ENCODE data around the gene SPATC1L.
"Not testable (repeated sequence)": the region's sequence is repeated elsewhere in the genome, so short reads cannot be mapped to it uniquely, and the experiment has no call there.

SPATC1L gene

DNA sequence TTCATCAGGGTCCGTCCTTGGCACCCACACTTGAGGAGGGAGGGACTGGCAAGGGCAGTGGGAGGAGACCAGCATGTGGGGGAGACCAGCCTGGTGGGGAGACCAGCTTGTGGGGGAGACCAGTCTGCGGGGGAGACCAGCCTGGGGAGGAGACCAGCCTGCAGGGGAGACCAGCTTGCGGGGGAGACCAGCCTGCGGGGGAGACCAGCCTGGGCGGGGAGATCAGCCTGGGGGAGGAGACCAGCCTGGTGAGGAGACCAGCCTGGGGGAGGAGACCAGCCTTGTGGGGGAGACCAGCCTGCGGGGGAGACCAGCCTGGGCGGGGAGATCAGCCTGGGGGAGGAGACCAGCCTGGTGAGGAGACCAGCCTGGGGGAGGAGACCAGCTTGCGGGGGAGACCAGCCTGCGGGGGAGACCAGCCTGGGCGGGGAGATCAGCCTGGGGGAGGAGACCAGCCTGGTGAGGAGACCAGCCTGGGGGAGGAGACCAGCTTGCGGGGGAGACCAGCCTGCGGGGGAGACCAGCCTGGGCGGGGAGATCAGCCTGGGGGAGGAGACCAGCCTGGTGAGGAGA is 836 bp downstream of the SPATC1L start:
- DNase-seq (ENCODE audit: low spot score) = not testable (repeated sequence)

- no peak for DNase-seq (ENCODE audit: low spot score)
Observed at GRCh38 chr21:46182548-46183336, 1.5 kb downstream of the SPATC1L start.

GRCh38 chr21:46181953-46182547 is 2.2 kb downstream of the SPATC1L start:
- no peak for DNase-seq (ENCODE audit: low spot score)

GRCh38 chr21:46181436-46181835 is 2.8 kb downstream of the SPATC1L start:
- no peak for DNase-seq (ENCODE audit: low spot score)

DNA sequence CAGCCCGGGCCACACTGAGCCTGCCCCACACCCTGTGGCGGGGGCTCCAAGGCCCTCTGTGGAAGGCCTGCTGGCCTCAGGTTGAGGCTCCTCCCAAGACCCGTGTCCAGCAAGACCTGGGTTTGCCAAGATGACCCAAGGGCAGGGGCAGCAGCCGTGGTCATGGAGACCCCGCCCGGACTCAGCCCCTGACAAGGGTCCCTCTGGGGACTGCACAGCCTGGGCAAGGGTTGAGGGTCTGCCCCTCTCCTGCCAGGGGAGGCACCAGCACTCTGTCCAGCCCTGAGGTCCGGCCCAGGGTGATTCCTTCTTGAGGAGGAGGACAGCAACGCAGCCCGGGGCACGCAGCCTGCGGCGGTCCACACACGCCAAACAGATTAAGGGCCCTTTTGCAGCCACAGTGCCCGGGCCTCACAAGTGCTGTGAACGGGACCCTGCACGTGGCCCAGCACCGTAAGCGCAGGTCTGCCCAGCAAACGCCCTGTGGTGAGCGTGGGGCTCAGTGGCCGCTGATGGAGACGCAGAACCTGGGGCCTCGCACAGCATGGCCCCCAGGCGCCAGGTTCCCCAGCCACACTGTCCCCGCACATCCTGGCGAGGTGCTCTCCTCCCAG is 3.4 kb downstream of the SPATC1L start:
- DNase-seq (ENCODE audit: low spot score) = no peak

DNA sequence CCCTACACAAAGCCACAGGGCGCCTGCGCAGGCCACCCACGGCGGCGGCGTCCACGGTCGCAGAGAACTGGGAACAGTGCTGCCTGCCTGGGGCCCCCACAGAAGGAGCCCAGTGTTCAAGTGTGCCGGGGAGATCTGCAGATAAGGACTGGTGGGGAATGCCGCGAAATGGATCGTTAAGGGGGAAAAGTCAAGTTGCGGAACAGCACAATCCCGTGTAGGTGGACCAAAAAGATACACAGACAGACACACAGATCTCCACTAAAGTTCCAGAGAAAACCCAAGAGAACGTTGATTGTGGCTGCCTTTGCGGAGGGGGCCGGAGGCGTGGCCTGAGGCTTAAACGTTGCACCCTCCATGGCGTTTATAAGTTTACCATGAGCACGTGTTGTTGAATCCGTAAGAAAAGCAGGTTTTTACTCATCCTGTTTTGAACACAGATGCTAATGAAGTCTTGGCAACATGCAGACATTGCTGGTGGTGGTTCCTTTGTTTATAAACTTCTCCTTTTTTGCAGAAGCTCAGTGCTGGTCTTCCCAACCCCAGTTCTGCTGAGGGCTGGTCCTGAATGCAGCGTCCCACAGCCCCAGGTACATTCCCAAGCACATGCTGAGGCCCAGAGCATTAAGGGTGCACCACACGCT is 4.1 kb downstream of the SPATC1L start:
- no peak for DNase-seq (ENCODE audit: low spot score)

- DNase-seq (ENCODE audit: low spot score) = no peak
Observed at GRCh38 chr21:46179708-46180078, 4.6 kb downstream of the SPATC1L start.

- no peak for DNase-seq (ENCODE audit: low spot score)
Observed at GRCh38 chr21:46178961-46179360, 5.3 kb downstream of the SPATC1L start.

DNA sequence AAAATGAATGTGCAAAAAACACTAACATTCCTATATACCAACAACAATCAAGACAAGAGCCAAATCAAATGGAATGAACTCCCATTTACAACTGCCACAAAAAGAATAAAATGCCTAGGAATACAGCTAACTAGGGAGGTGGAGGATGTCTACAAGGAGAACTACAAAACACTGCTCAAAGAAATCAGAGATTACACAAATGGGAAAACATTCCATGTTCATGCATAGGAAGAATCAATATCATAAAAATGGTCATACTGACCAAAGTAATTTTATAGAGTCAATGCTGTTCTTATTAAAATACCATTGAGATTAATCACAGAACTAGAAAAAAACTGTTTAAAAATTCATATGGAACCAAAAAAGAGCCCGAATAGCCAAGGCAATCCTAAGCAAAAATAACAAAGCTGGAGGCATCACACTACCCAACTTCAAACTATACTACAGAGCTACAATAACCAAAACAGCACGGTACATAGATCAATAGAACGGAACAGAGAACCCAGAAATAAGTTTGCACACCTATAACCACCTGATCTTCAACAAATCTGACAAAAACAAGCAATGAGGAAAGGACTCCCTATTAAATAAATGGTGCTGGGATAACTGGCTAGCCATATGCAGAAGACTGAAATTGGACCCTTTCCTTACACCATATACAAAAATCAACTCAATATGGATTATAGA is 7.7 kb downstream of the SPATC1L start:
- not testable (repeated sequence) for DNase-seq (ENCODE audit: low spot score)

DNA sequence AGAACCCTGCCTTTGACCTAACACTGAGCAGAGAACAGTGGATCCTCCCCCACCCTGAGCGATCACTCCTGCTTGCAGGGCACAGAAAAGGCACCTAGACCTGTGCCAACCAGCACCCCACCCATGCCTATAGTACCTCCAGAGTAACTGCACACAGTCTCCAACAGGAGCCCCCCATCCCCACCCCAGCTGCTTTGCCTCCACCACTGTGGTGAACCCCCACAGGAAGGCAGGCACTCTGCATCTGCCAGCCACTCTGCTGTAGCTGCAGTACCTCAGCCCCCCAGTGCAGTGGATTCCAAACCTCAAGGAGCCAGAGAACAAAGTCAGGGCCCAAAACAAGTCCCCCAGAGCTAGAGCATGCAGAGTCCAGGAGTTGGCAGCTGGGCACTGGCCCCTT is 10.7 kb downstream of the SPATC1L start:
- DNase-seq (ENCODE audit: low spot score) = no peak

GRCh38 chr21:46172863-46173528 is 11.3 kb downstream of the SPATC1L start:
- no peak for DNase-seq (ENCODE audit: low spot score)

- no peak for DNase-seq (ENCODE audit: low spot score)
Observed at GRCh38 chr21:46171996-46172862, 12.0 kb downstream of the SPATC1L start.

DNA sequence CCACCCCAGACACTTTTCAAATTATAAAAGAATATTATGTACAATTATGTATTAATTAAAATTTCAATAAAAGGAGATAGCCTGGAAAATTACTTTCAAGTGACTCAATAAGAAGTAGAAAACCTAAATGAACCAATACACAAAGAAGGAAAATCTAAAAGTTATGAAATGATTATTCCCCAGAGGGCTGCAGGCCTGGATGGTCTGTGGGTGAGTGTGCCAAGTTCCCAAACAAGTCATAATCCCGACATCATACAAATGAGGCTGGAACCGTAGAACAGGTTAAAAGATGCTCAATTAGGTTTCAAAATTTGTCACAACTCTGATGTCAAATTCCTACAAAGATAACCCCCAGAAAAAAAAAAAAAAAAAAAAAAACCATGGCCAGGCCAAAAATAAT is 12.7 kb downstream of the SPATC1L start:
- DNase-seq (ENCODE audit: low spot score) = no peak

DNA sequence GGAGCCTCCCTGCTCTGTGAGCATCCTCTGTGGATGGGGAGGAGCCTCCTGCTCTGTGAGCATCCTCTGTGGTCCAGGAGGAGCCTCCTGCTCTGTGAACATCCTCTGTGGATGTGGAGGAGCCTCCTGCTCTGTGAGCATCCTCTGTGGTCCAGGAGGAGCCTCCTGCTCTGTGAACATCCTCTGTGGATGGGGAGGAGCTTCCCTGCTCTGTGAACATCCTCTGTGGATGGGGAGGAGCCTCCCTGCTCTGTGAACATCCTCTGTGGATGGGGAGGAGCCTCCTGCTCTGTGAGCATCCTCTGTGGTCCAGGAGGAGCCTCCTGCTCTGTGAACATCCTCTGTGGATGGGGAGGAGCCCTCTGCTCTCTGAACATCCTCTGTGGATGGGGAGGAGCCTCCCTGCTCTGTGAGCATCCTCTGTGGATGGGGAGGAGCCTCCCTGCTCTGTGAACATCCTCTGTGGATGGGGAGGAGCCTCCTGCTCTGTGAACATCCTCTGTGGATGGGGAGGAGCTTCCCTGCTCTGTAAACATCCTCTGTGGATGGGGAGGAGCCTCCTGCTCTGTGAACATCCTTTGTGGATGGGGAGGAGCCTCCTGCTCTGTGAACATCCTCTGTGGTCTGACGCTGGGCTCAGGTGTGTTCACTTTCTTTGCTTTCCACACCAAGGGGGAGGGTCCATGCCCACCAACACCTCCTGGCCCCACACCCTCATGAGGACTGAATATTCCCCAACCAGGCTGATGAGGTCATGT is 13.6 kb downstream of the SPATC1L start:
- DNase-seq (ENCODE audit: low spot score) = not testable (repeated sequence)

DNA sequence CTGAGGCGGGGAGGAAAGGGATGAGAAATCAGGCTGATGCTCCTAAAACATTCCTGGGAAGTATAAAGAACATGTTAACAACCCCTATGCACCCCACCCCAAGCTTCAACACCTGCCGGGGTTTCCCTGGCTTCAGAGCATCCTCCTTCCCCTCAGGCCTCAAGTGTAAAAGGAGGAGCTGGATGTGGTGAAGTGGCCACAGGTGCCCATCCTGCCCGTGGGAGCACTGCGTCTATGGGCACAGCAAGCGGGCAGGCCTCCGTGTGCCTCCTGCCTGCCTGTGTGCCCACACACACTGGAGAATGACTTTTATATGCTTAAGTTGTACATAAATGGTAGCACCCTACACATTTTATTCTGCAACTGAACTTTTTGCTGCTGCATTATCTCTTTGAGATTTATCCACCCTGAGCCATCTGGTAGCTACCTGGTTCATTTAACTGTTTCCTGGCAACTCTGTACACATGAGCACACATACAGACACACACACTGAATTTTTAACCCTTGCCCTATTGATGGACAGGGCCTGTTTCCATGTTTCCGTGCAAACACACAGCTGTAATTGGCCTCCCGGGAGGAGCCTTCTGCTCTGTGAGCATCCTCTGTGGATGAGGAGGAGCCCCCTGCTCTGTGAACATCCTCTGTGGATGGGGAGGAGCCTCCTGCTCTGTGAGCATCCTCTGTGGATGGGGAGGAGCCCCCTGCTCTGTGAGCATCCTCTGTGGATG is 15.4 kb downstream of the SPATC1L start:
- no peak for DNase-seq (ENCODE audit: low spot score)

DNA sequence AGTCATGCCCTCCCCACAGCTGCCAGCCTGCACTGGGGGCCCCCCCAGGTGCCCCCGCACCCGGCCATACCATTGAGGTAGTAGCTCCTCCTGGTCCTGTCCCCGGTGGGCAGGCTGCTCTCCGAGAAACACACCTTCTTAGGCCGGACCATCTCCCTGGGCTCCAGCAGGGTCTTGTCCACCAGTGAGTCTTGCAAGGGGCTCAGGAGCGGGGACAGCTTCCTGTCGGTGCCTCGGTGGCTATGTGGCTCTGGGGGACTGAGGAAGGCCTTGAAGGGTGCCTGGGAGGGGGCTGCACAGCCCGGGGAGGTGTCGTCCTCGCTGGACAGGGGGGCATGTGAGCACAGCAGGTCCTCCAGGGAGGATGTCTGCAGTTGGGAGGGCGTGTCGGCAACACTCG is 16.0 kb downstream of the SPATC1L start:
- no peak for DNase-seq (ENCODE audit: low spot score)

GRCh38 chr21:46165098-46165497 is 19.2 kb downstream of the SPATC1L start:
- no peak for DNase-seq (ENCODE audit: low spot score)

- DNase-seq (ENCODE audit: low spot score) = no peak
Observed at GRCh38 chr21:46163380-46163779, 20.9 kb downstream of the SPATC1L start.
